MM.1S (cell line): ENCODE measurements around the gene TTC39C.
"Not testable (repeated sequence)": the region's sequence is repeated elsewhere in the genome, so short reads cannot be mapped to it uniquely, and the experiment has no call there.

Experiments
- DNase-seq: peaks from one replicate; pipeline ENCODE4 v3.0.0-alpha.2; 2015
- H2AFZ ChIP-seq: fragments of 300-600 bp; sonication (generic); 2 replicates; pipeline ENCODE4 v1.6.0; 2016; ENCODE audit warnings: antibody characterized with exemption, low read length
- H3F3A ChIP-seq: fragments of 300-600 bp; sonication (generic); 2 replicates; pipeline ENCODE4 v1.6.1; 2016; ENCODE audit warnings: mild to moderate bottlenecking, antibody characterized with exemption, low read length, moderate library complexity, mixed read lengths; ENCODE audit not compliant: insufficient read depth
- H3K27ac ChIP-seq: fragments of 300-600 bp; sonication (generic); 2 replicates; pipeline ENCODE4 v1.5.1; 2016; ENCODE audit warnings: mild to moderate bottlenecking, low read length
- H3K27me3 ChIP-seq: fragments of 300-600 bp; sonication (generic); replicated peaks from 2 replicates; pipeline ENCODE4 v1.6.0; 2016; ENCODE audit warnings: low read length; ENCODE audit not compliant: insufficient read depth
- H3K36me3 ChIP-seq: fragments of 300-600 bp; sonication (generic); replicated peaks from 2 replicates; pipeline ENCODE4 v1.6.1; 2016; ENCODE audit warnings: mild to moderate bottlenecking, low read length, mixed read lengths; ENCODE audit not compliant: insufficient read depth
- H3K4me1 ChIP-seq: fragments of 300-600 bp; sonication (generic); 2 replicates; pipeline ENCODE4 v1.6.1; 2016; ENCODE audit warnings: low read length, mixed read lengths
- H3K4me2 ChIP-seq: fragments of 300-600 bp; sonication (generic); 2 replicates; pipeline ENCODE4 v1.6.0; 2016; ENCODE audit warnings: low read depth, low read length
- H3K4me3 ChIP-seq: fragments of 300-600 bp; sonication (generic); 2 replicates; pipeline ENCODE4 v1.5.1; 2016; ENCODE audit warnings: low read length, mixed read lengths
- H3K79me2 ChIP-seq: fragments of 300-600 bp; sonication (generic); 2 replicates; pipeline ENCODE4 v1.6.1; 2016; ENCODE audit warnings: mixed run types, low read length, mixed read lengths
- H3K9ac ChIP-seq: fragments of 300-600 bp; sonication (generic); 2 replicates; pipeline ENCODE4 v1.6.1; 2016; ENCODE audit warnings: low read length, mixed read lengths
- H3K9me2 ChIP-seq: fragments of 300-600 bp; sonication (generic); replicated peaks from 2 replicates; pipeline ENCODE4 v1.6.1; 2016; ENCODE audit warnings: mild to moderate bottlenecking, low read length, mixed read lengths; ENCODE audit not compliant: insufficient read depth
- H3K9me3 ChIP-seq: fragments of 300-600 bp; sonication (generic); replicated peaks from 2 replicates; pipeline ENCODE4 v1.6.1; 2016; ENCODE audit warnings: mild to moderate bottlenecking, low read length, mixed read lengths; ENCODE audit not compliant: insufficient read depth
- H4K20me1 ChIP-seq: fragments of 300-600 bp; sonication (generic); 2 replicates; pipeline ENCODE4 v1.6.1; 2016; ENCODE audit warnings: mild to moderate bottlenecking, low read length, moderate library complexity, mixed read lengths; ENCODE audit not compliant: insufficient read depth
- EZH2 ChIP-seq: fragments of 300-600 bp; sonication (generic); optimal IDR thresholded peaks from 2 replicates; pipeline ENCODE3; 2017; ENCODE audit warnings: low read depth, mild to moderate bottlenecking, antibody characterized with exemption, low read length, mixed read lengths
- EZH2phosphoT487 ChIP-seq: fragments of 300-600 bp; sonication (generic); IDR thresholded peaks from 2 replicates; pipeline ENCODE4 v1.6.1; 2018; ENCODE audit warnings: antibody characterized with exemption, low read length
- TF ChIP-seq, protein P1 (sequence below): fragments of 300-600 bp; sonication (generic); IDR thresholded peaks from 2 replicates; pipeline ENCODE4 v1.5.1; 2016; ENCODE audit warnings: antibody characterized with exemption, low read length, mixed read lengths

TTC39C gene

DNA sequence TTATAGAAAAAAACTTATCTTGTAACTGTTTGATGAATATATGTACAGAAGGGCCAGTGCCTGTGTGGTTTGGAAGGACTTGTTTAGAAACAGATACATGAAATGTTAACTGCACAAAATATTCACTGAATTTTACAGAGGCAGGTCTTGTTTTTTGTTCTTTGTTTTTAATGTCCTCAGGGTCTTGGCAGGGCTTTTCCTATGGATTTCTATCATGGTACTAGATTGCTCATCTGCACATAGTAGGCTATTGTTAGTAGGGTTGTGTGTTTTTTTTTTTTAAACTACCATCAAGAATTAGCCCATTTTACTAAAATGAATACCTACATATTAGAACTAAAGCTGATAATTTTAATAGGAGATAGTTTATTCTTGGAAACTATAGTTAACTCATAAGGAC, 127.8 kb downstream of the TTC39C start:
- no peak overlapping the region for H3K4me2 ChIP-seq

DNA sequence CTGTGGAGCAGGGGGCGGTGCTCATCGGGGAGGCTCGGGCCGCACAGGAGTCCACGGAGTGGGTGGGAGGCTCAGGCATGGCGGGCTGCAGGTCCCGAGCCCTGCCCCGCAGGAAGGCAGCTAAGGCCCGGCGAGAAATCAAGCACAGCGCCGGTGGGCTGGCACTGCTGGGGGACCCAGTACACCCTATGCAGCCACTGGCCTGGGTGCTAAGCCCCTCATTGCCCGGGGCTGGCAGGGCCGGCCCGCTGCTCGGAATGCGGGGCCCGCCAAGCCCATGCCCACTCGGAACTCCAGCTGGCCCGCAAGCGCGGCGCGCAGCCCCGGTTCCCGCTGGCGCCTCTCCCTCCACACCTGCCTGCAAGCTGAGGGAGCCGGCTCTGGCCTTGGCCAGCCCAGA, 135.0 kb downstream of the TTC39C start:
- not testable (repeated sequence) for H3K27me3 ChIP-seq, H3K4me1 ChIP-seq, DNase-seq, H3F3A ChIP-seq, H3K79me2 ChIP-seq, H3K27ac ChIP-seq, H4K20me1 ChIP-seq, H3K4me2 ChIP-seq, H3K36me3 ChIP-seq, H2AFZ ChIP-seq, H3K4me3 ChIP-seq, H3K9me3 ChIP-seq, H3K9me2 ChIP-seq, H3K9ac ChIP-seq

More for the DNA sequence above, 127.8 kb downstream of the TTC39C start:
- Histone ChIP-seq H3K36me3 (no peaks in the 10 kb centered on the region), H3K27ac (no peak overlapping the region), H3K4me3 (no peak overlapping the region), H3K9ac (no peak overlapping the region), H3K9me2 (no peaks in the 10 kb centered on the region), H3K79me2 (no peaks in the 10 kb centered on the region), H3F3A (no peaks in the 10 kb centered on the region), H3K9me3 (no peaks in the 10 kb centered on the region), H3K4me1 (no peaks in the 10 kb centered on the region), H2AFZ (no peak overlapping the region), H3K27me3 (no peaks in the 10 kb centered on the region), H4K20me1 (no peaks in the 10 kb centered on the region)
- no peak for DNase-seq
- TF ChIP-seq, protein P1, sequence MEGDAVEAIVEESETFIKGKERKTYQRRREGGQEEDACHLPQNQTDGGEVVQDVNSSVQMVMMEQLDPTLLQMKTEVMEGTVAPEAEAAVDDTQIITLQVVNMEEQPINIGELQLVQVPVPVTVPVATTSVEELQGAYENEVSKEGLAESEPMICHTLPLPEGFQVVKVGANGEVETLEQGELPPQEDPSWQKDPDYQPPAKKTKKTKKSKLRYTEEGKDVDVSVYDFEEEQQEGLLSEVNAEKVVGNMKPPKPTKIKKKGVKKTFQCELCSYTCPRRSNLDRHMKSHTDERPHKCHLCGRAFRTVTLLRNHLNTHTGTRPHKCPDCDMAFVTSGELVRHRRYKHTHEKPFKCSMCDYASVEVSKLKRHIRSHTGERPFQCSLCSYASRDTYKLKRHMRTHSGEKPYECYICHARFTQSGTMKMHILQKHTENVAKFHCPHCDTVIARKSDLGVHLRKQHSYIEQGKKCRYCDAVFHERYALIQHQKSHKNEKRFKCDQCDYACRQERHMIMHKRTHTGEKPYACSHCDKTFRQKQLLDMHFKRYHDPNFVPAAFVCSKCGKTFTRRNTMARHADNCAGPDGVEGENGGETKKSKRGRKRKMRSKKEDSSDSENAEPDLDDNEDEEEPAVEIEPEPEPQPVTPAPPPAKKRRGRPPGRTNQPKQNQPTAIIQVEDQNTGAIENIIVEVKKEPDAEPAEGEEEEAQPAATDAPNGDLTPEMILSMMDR = no peak
- TF ChIP-seq EZH2 (no peak), EZH2phosphoT487 (no peak)

DNA sequence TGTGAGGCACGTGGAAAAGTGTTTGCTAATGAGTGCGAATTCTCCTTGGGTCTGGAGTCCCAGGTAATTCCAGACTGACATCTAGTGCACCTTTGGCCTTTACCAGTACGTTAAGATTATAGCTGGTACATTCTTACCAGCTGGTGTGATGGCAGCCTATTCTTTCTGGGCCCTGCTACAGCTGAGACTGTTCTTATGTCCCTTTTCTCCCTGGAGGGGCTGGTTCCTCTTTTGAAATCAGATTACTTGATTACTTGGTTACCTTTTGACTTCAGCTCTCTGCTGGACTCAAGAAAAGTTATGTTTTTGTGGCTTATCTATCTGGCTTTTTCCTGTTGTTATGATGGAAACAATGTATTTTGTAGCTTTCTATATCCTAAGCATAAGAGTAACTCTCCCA, 138.8 kb downstream of the TTC39C start:
- Histone ChIP-seq H3K4me1 (no peaks in the 10 kb centered on the region), H3K27ac (no peak overlapping the region), H4K20me1 (no peaks in the 10 kb centered on the region), H3K79me2 (no peaks in the 10 kb centered on the region), H3K9me3 (no peaks in the 10 kb centered on the region), H3K9me2 (no peaks in the 10 kb centered on the region), H3K27me3 (no peaks in the 10 kb centered on the region), H3K9ac (no peak overlapping the region), H3K36me3 (no peaks in the 10 kb centered on the region), H3F3A (no peaks in the 10 kb centered on the region), H3K4me3 (no peak overlapping the region), H3K4me2 (no peak overlapping the region), H2AFZ (no peak overlapping the region)
- DNase-seq = no peak
- TF ChIP-seq, protein P1 = no peak
- no peak for TF ChIP-seq EZH2
- no peak for TF ChIP-seq EZH2phosphoT487

DNA sequence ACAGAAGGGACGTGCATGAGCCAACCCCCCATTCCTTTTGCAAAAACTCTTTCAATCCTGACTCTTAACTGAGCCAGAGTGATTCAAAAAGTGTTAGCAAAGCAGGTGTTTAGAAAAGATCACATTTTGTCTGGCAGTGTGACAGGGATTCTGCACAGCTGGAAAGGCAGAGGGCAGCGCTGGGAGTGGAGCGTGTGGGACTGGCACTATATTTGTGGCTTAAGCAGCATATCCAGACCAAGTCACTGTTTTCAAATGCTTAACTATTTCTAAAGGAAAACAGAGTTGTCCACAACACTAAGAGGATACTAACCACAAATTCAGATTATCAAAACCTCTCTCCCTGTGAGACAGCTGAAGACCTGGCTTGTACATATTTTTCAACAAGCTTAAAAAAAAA, 143.3 kb downstream of the TTC39C start:
- Histone ChIP-seq H3K4me2 (no peak overlapping the region), H3K36me3 (no peaks in the 10 kb centered on the region), H3K79me2 (no peaks in the 10 kb centered on the region), H3K9me2 (no peaks in the 10 kb centered on the region), H3K4me3 (no peak overlapping the region), H3K9me3 (no peaks in the 10 kb centered on the region), H3F3A (no peaks in the 10 kb centered on the region), H4K20me1 (no peaks in the 10 kb centered on the region), H3K27me3 (no peaks in the 10 kb centered on the region), H3K4me1 (no peaks in the 10 kb centered on the region), H3K27ac (no peak overlapping the region), H2AFZ (no peak overlapping the region), H3K9ac (no peak overlapping the region)
- DNase-seq = no peak
- no peak for TF ChIP-seq EZH2phosphoT487
- TF ChIP-seq EZH2 = no peak
- TF ChIP-seq, protein P1 = no peak
